HepG2 (cell line): ENCODE data around the gene CREB3. TPM values are rescaled to one million over a fixed set of nuclear protein-coding genes. Genes with fewer than 3 reads are reported as not detected.

Source experiments
- DNMT1 ChIP-seq: sonication (generic); formaldehyde crosslinking; IDR thresholded peaks from 2 replicates; pipeline ENCODE4 v1.5.1; 2020; ENCODE audit warnings: mild to moderate bottlenecking, missing genetic modification reagents
- E2F5 ChIP-seq: sonication (generic); formaldehyde crosslinking; conservative IDR thresholded peaks from 2 replicates; pipeline ENCODE4 v1.4.0; 2020; ENCODE audit warnings: missing genetic modification reagents
- ELF3 ChIP-seq: IDR thresholded peaks from 2 replicates; pipeline ENCODE4 v1.6.1; 2016; ENCODE audit warnings: missing genetic modification reagents, missing compliant biosample characterization
- GFI1 ChIP-seq: sonication (generic); formaldehyde crosslinking; IDR thresholded peaks from 2 replicates; pipeline ENCODE4 v1.5.0; 2020; ENCODE audit warnings: missing genetic modification reagents, mild to moderate bottlenecking, borderline replicate concordance
- HNF4G ChIP-seq, 2 experiments: sonication (generic) in 1 of 2; formaldehyde crosslinking in 1 of 2; IDR thresholded peaks; 2 replicates each; pipeline versions ENCODE4 v1.4.0 to v1.6.1; 2011 to 2020; ENCODE audit warnings: borderline replicate concordance in 2 of 2, low read depth in 2 of 2, mild to moderate bottlenecking in 2 of 2, low read length in 1 of 2, missing genetic modification reagents in 1 of 2, moderate library complexity in 1 of 2
- KAT8 ChIP-seq: IDR thresholded peaks from 2 replicates; pipeline ENCODE4 v1.6.1; 2016; ENCODE audit warnings: missing genetic modification reagents, missing compliant biosample characterization
- KDM1A ChIP-seq: IDR thresholded peaks from 2 replicates; pipeline ENCODE4 v1.6.1; 2016; ENCODE audit warnings: missing compliant biosample characterization
- KLF15 ChIP-seq: sonication (generic); formaldehyde crosslinking; IDR thresholded peaks from 2 replicates; pipeline ENCODE4 v1.8.1; 2023; ENCODE audit warnings: borderline replicate concordance, mild to moderate bottlenecking, inconsistent platforms, missing genetic modification reagents, mixed read lengths
- MAF1 ChIP-seq: sonication (generic); formaldehyde crosslinking; IDR thresholded peaks from 2 replicates; pipeline ENCODE4 v1.5.0; 2020; ENCODE audit warnings: missing genetic modification reagents, borderline replicate concordance
- PRDM15 ChIP-seq: sonication (generic); formaldehyde crosslinking; IDR thresholded peaks from 2 replicates; pipeline ENCODE4 v1.4.0; 2020; ENCODE audit warnings: missing genetic modification reagents
- SSRP1 ChIP-seq: IDR thresholded peaks from 2 replicates; pipeline ENCODE4 v1.6.1; 2016; ENCODE audit warnings: control low read depth
- U2AF1 ChIP-seq: fragments of 200-400 bp; formaldehyde crosslinking; optimal IDR thresholded peaks from 2 replicates; pipeline ENCODE3; 2017; ENCODE audit warnings: mild to moderate bottlenecking, low read depth, low read length
- ZNF205 ChIP-seq: IDR thresholded peaks from 2 replicates; pipeline ENCODE4 v1.6.1; 2018; ENCODE audit warnings: missing biosample characterization, missing genetic modification reagents
- ZNF777 ChIP-seq: sonication (generic); formaldehyde crosslinking; IDR thresholded peaks from 2 replicates; pipeline ENCODE4 v1.4.0; 2020; ENCODE audit warnings: missing genetic modification reagents
- ZSCAN20 ChIP-seq: sonication (generic); formaldehyde crosslinking; IDR thresholded peaks from 2 replicates; pipeline ENCODE4 v1.4.0; 2020; ENCODE audit warnings: missing genetic modification reagents, mild to moderate bottlenecking, borderline replicate concordance
- polyA plus RNA-seq, 8 experiments: library from polyadenylated mRNA; depleted of rRNA in 3 of 8; stranded (reverse) in 7 of 8; unstranded in 1 of 8; fragments of >200 nt; fragmentation: Illumina TruSeq in 4 of 8; extraction: Trizol in 4 of 8; gene quantifications; 2 replicates each; pipeline versions ENCODE4 v1.2.1 to v1.2.3, GENCODE V29; 2011 to 2016; ENCODE audit warnings: low read depth in 4 of 8, missing spikeins in 1 of 8, mixed read lengths in 1 of 8; ENCODE audit not compliant: insufficient read depth in 1 of 8
- total RNA-seq, 5 experiments: library from RNA; depleted of rRNA; stranded (reverse); fragments of >200 nt; fragmentation: Illumina TruSeq; extraction: Trizol; gene quantifications; 2 replicates each; pipeline ENCODE4 v1.2.3, GENCODE V29; 2016; ENCODE audit warnings: low read depth in 1 of 5
- TF ChIP-seq, protein P1 (sequence below): sonication (generic); formaldehyde crosslinking; IDR thresholded peaks from 2 replicates; pipeline ENCODE4 v1.8.0; 2022; ENCODE audit warnings: low read depth, missing genetic modification reagents
- TF ChIP-seq, protein P2 (sequence below): sonication (generic); formaldehyde crosslinking; IDR thresholded peaks from 2 replicates; pipeline ENCODE4 v1.4.0; 2020; ENCODE audit warnings: missing genetic modification reagents, borderline replicate concordance

Gene CREB3
- total and polyA plus RNA-seq, 2 of the 13 experiments (the other 11 are each of a cell fraction or from before 2014, with no cell fraction given): 11.1 to 34.2 TPM

GRCh38 chr9:35757226-35757891 lies 24.9 kb downstream of the CREB3 start (continued):
- TF ChIP-seq, protein P1, sequence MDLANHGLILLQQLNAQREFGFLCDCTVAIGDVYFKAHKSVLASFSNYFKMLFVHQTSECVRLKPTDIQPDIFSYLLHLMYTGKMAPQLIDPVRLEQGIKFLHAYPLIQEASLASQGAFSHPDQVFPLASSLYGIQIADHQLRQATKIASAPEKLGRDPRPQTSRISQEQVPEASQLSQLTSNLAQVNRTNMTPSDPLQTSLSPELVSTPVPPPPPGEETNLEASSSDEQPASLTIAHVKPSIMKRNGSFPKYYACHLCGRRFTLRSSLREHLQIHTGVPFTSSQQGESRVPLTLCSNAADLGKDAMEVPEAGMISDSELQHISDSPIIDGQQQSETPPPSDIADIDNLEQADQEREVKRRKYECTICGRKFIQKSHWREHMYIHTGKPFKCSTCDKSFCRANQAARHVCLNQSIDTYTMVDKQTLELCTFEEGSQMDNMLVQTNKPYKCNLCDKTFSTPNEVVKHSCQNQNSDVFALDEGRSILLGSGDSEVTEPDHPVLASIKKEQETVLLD: 0 out of 2 replicates have a peak, but pooled peaks have one; percentile 11
- TF ChIP-seq ZSCAN20 (CRISPR knock-in tag) (peak; percentile 29; the same call in 1 of the 2 replicates), DNMT1 (0 out of 2 replicates have a peak, but pooled peaks have one; percentile 5), E2F5 (CRISPR knock-in tag) (0 out of 2 replicates have a peak, but pooled peaks have one; percentile 1), U2AF1 (peak; percentile 72), KAT8 (CRISPR knock-in tag) (0 out of 2 replicates have a peak, but pooled peaks have one; percentile 7), PRDM15 (CRISPR knock-in tag) (0 out of 2 replicates have a peak, but pooled peaks have one; percentile 27), SSRP1 (CRISPR knock-in tag) (no peak), KLF15 (CRISPR knock-in tag) (no peak), KDM1A (no peak), MAF1 (CRISPR knock-in tag) (peak; percentile 39; the same call in 1 of the 2 replicates), GFI1 (CRISPR knock-in tag) (no peak), ZNF205 (CRISPR knock-in tag) (0 out of 2 replicates have a peak, but pooled peaks have one; percentile 0), ZNF777 (CRISPR knock-in tag) (peak; percentile 39; the same call in 1 of the 2 replicates), HNF4G (IDR thresholded peaks at IDR 0.05; ENCODE audit: borderline replicate concordance, low read depth, low read length) (no peak), HNF4G (CRISPR knock-in tag; IDR thresholded peaks at IDR 0.05; ENCODE audit: borderline replicate concordance, low read depth) (0 out of 2 replicates have a peak, but pooled peaks have one; percentile 1), ELF3 (CRISPR knock-in tag) (0 out of 2 replicates have a peak, but pooled peaks have one; percentile 23)
- TF ChIP-seq, protein P2, sequence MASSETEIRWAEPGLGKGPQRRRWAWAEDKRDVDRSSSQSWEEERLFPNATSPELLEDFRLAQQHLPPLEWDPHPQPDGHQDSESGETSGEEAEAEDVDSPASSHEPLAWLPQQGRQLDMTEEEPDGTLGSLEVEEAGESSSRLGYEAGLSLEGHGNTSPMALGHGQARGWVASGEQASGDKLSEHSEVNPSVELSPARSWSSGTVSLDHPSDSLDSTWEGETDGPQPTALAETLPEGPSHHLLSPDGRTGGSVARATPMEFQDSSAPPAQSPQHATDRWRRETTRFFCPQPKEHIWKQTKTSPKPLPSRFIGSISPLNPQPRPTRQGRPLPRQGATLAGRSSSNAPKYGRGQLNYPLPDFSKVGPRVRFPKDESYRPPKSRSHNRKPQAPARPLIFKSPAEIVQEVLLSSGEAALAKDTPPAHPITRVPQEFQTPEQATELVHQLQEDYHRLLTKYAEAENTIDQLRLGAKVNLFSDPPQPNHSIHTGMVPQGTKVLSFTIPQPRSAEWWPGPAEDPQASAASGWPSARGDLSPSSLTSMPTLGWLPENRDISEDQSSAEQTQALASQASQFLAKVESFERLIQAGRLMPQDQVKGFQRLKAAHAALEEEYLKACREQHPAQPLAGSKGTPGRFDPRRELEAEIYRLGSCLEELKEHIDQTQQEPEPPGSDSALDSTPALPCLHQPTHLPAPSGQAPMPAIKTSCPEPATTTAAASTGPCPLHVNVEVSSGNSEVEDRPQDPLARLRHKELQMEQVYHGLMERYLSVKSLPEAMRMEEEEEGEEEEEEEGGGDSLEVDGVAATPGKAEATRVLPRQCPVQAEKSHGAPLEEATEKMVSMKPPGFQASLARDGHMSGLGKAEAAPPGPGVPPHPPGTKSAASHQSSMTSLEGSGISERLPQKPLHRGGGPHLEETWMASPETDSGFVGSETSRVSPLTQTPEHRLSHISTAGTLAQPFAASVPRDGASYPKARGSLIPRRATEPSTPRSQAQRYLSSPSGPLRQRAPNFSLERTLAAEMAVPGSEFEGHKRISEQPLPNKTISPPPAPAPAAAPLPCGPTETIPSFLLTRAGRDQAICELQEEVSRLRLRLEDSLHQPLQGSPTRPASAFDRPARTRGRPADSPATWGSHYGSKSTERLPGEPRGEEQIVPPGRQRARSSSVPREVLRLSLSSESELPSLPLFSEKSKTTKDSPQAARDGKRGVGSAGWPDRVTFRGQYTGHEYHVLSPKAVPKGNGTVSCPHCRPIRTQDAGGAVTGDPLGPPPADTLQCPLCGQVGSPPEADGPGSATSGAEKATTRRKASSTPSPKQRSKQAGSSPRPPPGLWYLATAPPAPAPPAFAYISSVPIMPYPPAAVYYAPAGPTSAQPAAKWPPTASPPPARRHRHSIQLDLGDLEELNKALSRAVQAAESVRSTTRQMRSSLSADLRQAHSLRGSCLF (CRISPR knock-in tag): 0 out of 2 replicates have a peak, but pooled peaks have one; percentile 44
